Measurements from ENCODE around the gene TMEM14A.

GRCh38 chr6:52725143-52725534 lies 54.2 kb downstream of the TMEM14A start:
- TF ChIP-seq CTCF (IDR thresholded peaks at IDR 0.05) (no peak), POLR2A (IDR thresholded peaks at IDR 0.05) (no peak), POLR2AphosphoS5 (IDR thresholded peaks at IDR 0.05) (no peak), EP300 (IDR thresholded peaks at IDR 0.05; ENCODE audit: low read depth) (no peak)
